Stimulated activated CD8-positive, alpha-beta memory T cell treated with anti-CD3 and anti-CD28 coated beads, Interleukin-7, amount 100 ng/mL, for 1 hour (primary cell): ENCODE measurements around the gene MAST1.
"Not testable (repeated sequence)": the region's sequence is repeated elsewhere in the genome, so short reads cannot be mapped to it uniquely, and the experiment has no call there.

Experiments used
- DNase-seq, 2 donors: peaks; one replicate each; pipeline ENCODE4 v3.0.0-alpha.2; 2020; ENCODE audit warnings: low read depth in 2 of 2

MAST1 gene

DNA sequence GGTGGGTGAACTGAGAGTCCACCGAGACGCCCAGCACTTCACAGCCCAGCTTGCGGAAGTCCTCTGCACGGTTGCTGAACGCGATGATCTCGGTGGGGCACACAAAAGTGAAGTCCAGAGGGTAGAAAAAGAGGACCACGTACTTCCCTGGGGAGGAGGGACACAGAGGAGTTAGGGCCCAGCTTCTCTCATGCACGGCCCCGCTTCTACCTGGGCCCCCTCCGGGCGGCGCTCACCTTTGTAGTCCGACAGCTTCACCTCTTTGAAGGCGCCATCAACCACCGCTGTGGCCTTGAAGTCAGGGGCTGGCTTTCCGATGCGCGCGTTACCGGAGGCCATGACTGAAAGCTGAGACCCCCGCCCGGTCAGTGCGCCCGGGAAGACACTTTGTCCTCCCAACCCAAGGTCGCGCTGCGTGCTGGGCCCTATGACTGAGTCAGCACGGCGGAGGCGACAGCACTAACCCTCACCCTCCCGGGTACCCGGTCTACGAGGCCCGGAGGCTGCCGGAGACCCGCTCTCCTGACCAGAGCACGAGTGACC, 37.3 kb upstream of the MAST1 start:
- DNase-seq, result no peak

DNA sequence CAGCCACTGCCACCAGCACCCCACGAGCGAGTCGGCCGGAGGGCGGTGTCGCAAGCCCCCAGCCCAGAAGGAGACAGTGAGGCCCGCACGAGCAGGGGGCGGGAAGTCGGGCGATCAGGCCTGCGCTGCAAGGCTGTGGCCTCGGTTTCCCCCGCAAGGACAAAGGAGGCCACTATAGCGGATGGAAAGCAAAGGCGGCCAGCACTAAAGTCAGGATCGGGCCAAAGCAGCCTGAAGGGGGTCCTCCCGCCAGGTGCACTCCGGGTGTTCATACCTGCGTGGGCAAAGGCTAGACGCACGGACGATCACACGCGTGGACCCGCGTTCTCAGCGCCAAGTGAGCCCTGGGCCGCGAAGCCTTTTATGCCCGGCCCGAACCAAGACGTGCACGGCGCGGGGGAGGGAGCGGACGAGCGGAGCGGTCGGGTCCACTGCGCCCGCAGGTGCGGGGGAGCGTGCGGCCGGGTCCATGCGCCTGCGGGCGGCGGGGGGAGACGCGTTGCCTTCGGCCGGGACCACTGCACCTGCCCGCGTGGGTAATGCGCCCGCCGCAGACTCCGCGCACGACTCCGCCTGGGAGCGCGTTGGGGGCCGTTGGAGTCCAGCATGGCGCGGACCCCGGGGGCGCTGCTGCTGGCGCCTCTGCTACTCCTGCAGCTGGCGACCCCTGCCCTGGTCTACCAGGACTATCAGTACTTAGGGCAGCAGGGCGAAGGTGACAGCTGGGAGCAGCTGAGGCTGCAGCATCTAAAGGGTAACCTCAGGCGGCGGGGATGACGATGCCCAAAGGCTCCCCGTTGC, 36.6 kb upstream of the MAST1 start, which contains the start of the genes PRDX2 and THSD8:
Gene PRDX2, minus strand, starts transcription at position 335 of the 801 bp plus-strand sequence. CDS start 539 bp downstream, outside the sequence.
Gene THSD8, plus strand, starts transcription at position 604 of the 801 bp plus-strand sequence. Its CDS starts 3 bp downstream, at position 607.
- no peak for DNase-seq

DNA sequence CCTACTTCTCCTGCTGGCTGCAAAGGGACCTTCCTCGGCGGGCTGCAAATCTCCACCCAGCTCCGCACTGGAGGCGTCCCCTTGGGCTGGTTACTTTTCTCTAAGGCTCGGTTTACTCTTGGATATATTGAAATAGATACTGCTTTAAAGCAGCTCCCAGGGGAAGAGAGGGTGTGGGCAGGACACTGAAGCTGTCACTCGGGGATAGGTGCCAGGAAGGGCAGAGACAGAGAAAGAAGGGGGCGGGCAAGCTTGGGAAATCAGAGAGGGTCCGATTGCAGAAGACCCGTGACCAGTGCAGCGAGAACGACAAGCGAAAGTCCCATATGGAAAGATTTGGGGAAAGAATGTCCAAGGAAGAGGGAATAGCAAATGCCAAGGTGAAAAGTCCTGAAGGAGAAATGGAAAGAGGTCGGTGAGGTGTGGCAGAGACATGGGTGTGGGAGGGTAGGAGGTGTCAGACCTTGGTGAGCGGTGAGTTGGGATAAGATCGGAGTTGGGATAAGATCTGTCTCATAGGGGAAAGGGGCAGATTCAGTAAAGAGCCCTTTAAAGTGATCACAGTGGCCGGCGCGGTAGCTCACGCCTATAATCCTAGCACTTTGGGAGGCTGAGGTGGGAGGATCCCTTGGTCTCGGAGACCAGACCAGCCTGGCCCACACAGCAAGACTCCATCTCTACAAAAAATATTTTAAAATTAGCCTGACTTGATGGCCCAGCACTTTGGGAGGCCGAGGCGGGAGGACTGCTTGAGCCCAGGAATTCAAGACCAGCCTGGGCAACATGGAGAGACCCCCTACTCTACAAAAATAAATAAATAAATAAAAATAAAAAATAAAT, 35.8 kb upstream of the MAST1 start:
- DNase-seq, result no peak

DNA sequence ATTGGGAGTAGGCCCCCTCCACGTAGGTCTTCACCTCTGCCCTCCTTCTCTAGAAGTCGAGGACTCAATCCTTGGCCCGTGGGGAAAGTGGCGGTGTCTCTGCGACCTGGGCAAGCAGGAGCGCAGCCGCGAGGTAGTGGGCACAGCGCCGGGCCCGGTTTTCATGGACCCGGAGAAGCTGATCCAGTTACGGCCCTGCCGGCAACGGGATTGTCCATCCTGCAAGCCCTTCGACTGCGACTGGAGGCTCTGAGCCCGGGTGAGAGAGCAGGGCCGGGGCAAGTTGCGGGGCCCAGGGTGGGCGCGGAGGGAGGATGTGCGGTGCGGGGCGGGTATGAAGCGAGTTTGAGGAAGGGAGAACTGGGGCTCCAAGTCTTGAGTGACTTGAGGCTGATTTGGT, 34.3 kb upstream of the MAST1 start:
- DNase-seq, result no peak

DNA sequence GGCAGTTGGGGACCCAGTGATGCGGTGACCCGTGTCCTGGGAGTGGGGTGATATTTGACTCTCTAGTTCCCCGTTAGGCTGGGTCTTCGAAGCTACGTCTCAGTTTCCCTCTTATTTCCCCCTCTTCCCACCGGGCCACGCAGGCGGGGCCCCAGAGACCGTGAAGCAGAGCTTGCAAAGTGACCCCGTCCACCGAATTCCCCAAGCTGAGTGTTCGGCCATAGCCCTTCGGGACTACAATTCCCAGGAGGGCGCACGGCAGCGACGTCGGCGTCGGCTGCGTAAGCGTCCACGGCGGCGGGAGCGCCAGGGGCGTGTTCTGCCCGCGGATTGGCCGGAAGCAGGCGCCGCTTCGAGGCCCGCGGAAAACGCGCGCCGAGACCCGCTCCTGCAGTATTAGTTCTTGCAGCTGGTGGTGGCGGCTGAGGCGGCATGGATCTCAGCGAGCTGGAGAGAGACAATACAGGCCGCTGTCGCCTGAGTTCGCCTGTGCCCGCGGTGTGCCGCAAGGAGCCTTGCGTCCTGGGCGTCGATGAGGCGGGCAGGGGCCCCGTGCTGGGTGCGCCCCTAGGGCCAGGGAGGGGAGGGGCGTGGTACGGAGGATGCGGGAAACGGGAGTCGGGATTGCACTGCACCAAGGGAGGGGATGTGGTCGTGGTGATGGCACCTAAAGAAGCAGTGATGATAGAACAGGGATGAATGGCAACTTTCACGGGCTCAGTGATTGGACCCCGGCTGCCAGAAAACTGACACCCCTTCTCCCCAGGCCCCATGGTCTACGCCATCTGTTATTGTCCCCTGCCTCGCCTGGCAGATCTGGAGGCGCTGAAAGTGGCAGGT, 31.9 kb upstream of the MAST1 start, which contains the start of gene RNASEH2A:
Gene RNASEH2A, plus strand, starts transcription at position 343 of the 840 bp plus-strand sequence. Its CDS starts 90 bp downstream, at position 433.
- DNase-seq, result peak; percentile 70 to 72

DNA sequence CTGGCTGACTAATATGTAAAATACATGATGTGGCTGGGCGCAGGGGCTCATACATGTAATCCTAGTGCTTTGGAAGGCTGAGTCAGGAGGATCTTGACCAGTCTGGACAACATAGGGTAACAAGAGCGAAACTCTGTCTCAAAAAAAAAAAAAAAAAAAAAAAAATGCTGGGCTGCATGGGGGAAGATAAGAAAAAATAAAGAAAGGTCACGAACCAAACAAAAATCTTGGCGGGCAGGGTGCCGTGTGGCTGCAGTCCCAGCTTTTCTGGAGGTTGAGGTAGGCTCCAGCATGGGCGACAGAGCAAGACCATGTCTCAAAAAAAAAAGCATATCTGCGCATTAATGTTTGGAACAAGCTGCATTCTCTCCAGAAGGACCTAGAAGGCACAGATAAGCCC, 23.2 kb upstream of the MAST1 start:
- no peak for DNase-seq

DNA sequence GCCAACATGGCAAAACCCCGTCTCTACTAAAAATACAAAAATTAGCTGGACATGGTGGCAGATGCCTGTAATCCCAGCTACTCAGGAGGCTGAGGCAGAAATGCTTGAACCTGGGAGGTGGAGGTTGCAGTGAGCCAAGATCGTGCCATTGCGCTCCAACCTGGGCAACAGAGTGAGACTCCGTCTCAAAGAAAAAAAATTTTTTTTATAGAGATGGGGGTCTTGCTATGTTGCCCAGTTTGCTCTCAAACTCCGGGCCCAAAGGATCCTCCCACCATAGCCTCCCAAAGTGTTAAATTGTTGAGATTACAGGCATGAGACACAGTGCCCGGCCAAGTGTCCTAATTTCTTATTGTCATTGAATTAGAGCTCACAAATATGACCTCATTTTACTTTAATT, 21.1 kb upstream of the MAST1 start:
- DNase-seq, result not testable (repeated sequence)

DNA sequence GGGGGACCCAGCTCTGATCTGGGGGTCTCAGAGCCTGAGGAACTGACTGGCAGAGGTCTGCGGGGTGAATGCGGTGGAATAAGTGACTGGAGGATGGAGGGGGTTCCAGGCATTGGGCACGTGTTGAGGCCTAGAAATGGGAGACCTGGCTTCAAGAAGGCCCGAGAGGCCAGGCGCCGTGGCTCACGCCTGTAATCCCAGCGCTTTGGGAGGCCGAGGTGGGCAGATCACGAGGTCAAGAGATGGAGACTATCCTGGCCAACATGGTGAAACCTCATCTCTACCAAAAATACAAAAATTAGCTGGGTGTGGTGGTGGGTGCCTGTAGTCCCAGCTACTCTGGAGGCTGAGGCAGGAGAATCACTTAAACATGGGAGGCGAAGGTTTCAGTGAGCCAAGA, 20.5 kb upstream of the MAST1 start:
- DNase-seq, result not testable (repeated sequence)

DNA sequence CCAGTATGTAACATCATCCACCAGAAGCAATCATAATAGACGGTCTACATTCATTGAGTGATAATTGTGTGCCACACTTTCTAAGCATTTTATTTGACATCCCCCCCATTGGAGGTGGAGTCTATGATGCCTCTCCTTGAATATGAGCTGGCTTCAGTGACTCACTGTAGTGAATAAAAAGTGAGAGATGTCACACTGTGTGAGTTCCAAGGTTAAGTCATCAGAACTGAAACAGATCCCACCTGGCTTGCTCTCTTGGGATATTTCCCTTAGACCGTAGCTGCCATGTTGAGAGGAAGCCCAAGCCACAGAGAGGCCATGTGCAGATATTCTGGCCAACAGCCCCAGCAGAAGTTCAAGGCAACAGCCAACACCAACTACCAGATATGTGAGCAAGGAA, 16.6 kb upstream of the MAST1 start:
- DNase-seq, result no peak

DNA sequence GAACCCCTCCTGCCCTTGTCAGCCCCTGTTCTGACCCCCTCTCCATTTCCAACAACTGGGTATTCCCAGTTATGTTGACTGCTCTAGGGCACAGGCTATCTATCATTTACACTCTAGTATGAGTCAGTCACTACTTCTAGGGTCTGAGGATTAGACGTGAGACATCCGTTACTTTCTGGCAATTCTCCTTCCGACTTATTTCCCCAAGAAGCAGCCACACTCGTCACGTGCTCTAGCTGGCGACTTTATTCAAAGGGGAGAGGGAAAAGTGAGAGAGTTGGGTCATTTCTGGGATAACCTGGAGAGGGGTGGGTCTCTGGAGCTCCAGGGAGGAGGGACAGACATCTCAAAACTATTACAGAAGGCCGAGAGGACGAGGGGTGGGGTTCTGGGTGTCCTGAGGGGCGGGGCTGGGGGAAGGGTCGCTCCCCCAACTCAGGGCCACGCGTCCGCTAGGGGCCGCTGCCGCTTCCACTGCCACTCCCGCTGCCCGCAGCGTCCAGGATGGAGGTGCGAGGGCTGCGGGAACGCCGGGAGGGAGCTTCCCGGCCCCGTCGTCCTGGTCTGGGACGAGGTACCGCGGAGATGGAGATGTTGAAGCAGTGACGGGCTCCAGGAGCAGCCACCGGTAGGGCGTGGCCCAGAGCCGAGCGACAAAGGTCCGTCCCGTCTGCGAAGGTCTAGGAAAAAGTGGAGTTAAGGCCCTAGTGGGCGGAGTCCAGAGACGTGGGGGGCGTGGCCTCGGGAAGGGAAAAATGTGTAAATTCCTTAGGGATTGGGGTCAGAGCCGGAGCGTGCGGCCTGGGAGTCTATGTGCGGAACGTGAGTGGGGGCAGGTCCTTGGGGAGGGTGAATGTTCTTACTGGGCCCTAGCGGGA, 12.8 kb upstream of the MAST1 start:
- no peak for DNase-seq

DNA sequence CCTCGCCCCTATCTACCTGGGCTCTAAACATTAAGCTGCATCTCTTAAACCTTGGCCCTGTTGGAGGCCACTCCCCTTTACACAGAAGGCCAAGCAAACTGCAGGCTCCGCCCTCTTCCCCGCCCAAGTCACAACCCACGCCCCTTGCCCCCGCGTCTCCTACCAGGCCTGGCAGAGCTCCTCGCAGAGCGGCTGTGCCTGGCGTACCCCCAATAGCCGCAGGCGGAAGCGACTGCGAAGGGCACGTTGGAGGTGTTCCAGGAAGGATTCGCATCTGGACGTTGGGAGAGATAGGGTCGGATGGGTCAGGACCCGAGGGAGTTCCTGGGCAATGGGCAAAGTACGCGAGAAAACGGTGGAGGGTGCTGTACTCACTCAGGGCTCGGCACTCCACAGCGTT, 9.8 kb upstream of the MAST1 start:
- no peak for DNase-seq

DNA sequence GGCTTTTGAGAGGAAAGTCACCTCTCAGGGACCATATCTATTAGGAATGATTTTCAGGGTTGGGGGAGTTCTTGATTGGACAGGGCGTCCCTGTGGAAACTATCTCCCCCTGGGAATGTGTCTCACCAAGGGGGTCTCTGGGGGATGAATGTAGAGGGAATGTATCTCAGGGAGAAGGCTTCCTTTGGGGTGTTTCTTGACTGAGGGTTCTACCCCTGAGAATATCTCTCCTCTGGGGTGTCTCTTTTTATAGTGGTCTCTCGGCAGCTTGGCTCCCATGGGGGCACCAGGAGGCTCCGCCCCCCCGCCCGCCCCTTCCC, 4.9 kb upstream of the MAST1 start:
- DNase-seq, result no peak

DNA sequence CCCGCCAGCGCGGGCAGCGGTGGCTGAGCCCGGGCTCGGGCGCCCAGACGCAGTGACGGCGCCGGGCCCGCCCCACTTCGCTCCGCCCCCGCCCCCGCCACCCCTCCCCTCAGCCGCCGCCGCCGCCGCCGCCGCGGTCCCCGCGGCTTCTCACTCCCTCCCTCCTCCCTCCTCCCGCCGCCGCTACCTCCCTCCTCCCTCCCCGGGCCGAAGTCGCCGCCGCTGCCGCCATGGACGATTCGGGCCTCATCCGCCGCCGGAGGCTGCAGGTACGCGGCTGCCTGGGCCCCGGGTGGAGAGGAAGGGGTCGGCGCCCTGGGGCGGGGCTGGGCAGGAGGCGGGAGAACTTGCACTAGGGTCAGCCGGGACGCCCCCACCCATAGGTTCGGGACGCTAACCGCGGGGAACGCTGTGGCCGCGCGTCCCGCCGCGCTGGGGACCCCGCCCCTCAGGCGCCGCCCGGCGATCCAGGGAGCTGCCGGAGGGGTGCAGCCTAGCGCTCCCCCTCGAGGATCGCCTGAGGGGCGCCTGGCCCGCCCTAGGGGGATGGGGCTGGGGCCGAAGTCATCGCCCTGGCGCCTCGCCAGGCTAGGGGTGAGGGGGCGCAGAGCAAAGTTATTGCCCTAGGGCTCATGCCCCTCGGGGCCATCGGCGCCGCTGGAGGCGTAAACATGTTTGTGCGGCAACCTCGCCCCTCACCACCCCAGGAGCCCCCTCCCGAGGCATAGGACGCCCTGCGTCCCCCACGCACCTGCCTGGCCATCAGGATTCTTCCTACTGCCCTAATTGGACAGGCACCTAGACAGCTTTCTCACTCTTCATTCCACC, 4.4 kb upstream of the MAST1 start:
- DNase-seq, result no peak

DNA sequence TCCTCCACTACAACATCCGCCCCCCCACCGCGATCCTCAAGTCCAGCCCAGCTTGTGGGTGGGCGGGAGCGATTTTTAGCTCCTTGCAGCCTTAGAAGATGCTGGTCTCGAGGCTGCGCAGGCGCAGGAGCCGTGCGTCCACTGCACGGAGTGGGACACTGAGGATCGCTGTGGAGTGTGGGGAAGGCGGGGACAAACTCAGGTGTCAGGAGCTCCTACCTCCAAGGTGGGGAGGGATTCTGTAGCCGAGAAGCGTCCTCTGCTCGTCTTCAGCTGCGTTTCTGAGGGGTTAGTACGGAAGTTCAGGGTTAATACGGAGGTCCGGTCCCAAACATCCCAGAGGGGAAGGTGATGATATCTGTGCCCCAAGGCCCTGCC, 3.8 kb upstream of the MAST1 start, which contains the start of gene RTBDN:
Gene RTBDN, minus strand, starts transcription at position 14 of the 378 bp plus-strand sequence. CDS start 4,600 bp downstream, outside the sequence.
- no peak for DNase-seq

DNA sequence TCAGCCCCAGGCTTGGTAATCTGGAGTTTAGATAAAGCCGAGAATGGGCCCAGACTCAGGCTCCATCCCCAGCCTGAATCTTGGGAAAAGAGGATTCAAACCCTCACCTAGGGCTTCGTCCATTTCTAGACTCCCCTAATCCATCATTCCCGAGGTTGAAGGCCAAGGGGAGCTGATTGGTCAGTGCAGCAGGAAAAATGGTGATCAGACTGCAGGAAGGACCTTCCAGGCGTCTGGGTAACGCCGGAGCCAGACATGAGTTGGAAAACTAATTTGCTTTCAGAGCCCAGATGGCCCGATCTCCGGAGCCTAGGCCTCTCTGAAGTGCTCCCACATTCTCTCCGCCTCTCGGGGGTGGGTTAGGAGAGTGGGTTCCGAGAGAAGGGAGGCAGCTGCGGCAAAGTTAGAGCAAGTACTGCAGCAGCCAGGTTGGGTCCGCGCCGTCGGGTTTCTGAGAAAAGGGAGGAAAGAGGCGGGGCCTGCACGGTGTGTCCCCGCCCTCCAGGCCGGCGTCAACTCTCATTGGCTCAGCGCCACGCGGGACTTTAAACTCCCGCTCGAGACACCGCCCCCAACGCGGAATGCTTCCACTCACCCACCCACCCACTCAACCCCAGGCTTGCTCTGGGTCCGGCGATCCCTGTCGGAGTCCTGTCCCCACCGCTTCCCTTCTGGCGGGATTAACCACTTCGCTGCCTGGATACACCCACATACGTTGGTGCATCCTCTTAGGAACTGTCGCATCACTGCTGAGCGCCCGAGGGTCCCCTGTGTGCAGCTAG, 3.1 kb upstream of the MAST1 start:
- DNase-seq, result no peak

DNA sequence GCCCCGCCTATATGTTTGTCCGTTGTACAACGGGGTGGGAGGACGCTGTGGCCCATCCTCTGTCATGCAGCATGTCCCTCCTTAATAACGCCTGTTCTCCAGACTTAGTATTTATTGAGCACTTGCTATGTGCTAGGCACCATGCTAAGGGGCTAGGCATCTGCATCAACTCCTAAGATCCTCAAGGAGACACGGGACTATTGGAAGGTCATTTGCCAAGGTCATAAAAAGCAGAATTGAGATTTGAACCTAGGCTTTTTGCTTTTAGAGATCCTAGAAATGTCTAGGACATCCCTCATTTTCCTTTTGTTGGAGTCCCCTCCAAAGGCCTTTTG, 1.8 kb upstream of the MAST1 start:
- DNase-seq, result no peak

DNA sequence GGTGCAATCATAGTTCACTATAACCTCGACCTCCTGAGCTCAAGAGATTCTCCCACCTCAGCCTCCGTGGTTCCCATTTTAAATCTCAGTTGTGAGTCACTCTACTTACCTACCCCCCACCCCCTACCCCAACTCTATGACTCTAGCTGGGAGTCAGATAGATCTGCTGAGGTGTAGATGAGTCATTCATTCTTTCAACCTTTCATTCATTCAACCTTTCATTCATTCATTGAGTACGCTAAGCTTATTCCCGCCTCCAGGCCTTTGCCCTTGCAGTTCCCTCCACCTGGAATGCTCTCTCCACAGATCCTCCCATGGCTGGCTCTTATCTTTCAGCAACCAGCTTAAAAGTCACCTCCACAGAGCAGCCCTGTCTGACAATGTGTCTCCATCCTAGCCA, 1.1 kb upstream of the MAST1 start:
- DNase-seq, result no peak

DNA sequence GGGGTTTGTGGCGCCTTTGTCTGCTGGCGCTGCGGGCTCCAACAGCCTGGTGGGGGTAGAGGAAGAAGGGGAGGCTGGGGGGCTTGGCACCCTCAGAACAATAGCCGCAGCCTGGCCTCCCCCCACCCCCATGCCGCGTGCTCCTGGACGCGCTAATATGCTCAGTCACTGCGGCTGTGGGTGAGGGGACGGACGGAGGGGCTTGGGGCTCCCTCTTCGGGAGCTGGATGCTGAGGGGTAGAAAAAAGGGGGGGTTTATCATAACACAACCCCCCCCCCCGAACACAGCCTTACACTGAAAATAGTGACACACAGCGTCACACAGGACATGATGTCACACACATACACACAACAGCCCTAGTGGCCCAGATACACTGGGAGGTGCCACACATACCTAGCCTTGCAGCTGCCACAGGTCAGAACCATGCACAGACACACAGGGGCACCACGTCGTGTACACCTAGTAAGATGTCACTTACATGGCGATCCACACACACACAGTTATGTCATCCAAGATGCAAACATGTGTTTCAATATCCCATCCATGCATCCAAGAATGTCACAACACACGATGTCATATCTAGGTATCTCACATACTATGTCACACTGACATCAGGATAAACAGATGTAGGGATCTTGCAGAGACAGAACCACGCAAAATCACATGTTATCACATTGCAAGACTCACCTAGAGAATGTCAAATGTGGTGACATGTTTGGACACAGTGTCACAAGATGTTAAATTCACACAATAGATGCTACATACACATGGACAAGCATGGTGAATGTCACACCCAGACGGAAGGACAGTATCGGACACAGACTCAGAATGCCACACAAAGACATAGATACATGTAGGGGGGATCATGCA, 806 bp downstream of the MAST1 start:
- no peak for DNase-seq
